T-cell (primary cell): ENCODE measurements around the gene AKNAD1. TPM values are rescaled to one million over a fixed set of nuclear protein-coding genes. Genes with fewer than 3 reads are reported as not detected.

Source experiments
- ATAC-seq, 4 experiments: fragments of 200-7000 bp in 3 of 4; fragments of 150-1000 bp in 1 of 4; cut with Tn5 transposase; replicated peaks in 1 of 4; 1 replicate in 3 of 4; 2 replicates in 1 of 4; pipeline ENCODE4 v1.10.0; 2021; ENCODE audit warnings: moderate library complexity in 3 of 4, mild to moderate bottlenecking in 2 of 4, moderate number of reproducible peaks in 1 of 4
- CTCF ChIA-PET, 2 donors: fragments of 300-600 bp; sonication (Branson Sonifier 250); formaldehyde crosslinking; loops; one replicate each; lab custom pipeline; 2022; ENCODE audit warnings: antibody characterized with exemption in 2 of 2; lab: Charles Lee
- POLR2A ChIA-PET, 2 donors: fragments of 300-600 bp; sonication (Branson Sonifier 250); formaldehyde crosslinking; loops; one replicate each; lab custom pipeline; 2022; ENCODE audit warnings: antibody characterized with exemption in 2 of 2; lab: Charles Lee
- DNase-seq, 35 experiments: peaks; one replicate each; pipeline versions ENCODE4 v3.0.0 to v3.0.0-alpha.2; 2013 to 2023
- H3K27ac ChIP-seq: one replicate; pipeline ENCODE4 v1.5.1; 2013; ENCODE audit warnings: low read length
- H3K27me3 ChIP-seq, 2 experiments: replicated peaks in 1 of 2; 1 replicate in 1 of 2; 2 replicates in 1 of 2; pipeline versions ENCODE4 v1.6.1 to v1.7.0; 2013; ENCODE audit warnings: low read length in 1 of 2, mixed read lengths in 1 of 2; ENCODE audit not compliant: control insufficient read depth in 2 of 2, insufficient read depth in 2 of 2; ENCODE audit errors: extremely low read depth in 1 of 2
- H3K36me3 ChIP-seq, 2 donors: 1 replicate in 1 of 2; 2 replicates in 1 of 2; pipeline versions ENCODE4 v1.6.1 to v1.7.0; 2013; ENCODE audit warnings: low read length in 1 of 2; ENCODE audit not compliant: control insufficient read depth in 2 of 2, insufficient read depth in 1 of 2; ENCODE audit errors: extremely low read depth in 1 of 2
- H3K4me1 ChIP-seq, 2 experiments: 1 replicate in 1 of 2; 2 replicates in 1 of 2; pipeline versions ENCODE4 v1.6.1 to v1.7.0; 2013; ENCODE audit warnings: low read length in 2 of 2, mixed read lengths in 1 of 2; ENCODE audit not compliant: insufficient read depth in 2 of 2, control insufficient read depth in 1 of 2; ENCODE audit errors: extremely low read depth in 1 of 2
- H3K4me3 ChIP-seq, 2 donors: 1 replicate in 1 of 2; 2 replicates in 1 of 2; pipeline versions ENCODE4 v1.5.1 to v1.7.0; 2013; ENCODE audit warnings: mild to moderate bottlenecking in 2 of 2, low read length in 1 of 2, moderate library complexity in 1 of 2; ENCODE audit not compliant: control insufficient read depth in 1 of 2; ENCODE audit errors: extremely low read depth in 1 of 2
- H3K9me3 ChIP-seq: 2 replicates; pipeline ENCODE4 v1.7.0; 2013
- H3K27ac Mint-ChIP-seq, 2 donors: one replicate each; pipeline ENCODE4 v1.8.0; 2020 to 2021; ENCODE audit warnings: mild to moderate bottlenecking in 2 of 2, mixed read lengths in 2 of 2
- H3K27me3 Mint-ChIP-seq, 2 donors: one replicate each; pipeline ENCODE4 v1.8.0; 2021 to 2022; ENCODE audit warnings: mixed read lengths in 2 of 2
- H3K36me3 Mint-ChIP-seq: one replicate; pipeline ENCODE4 v1.8.0; 2021; ENCODE audit warnings: mixed read lengths
- H3K4me1 Mint-ChIP-seq, 3 donors: one replicate each; pipeline ENCODE4 v1.8.0; 2020 to 2022; ENCODE audit warnings: mixed read lengths in 3 of 3, mild to moderate bottlenecking in 1 of 3
- H3K4me3 Mint-ChIP-seq, 3 donors: one replicate each; pipeline ENCODE4 v1.8.0; 2020 to 2022; ENCODE audit warnings: mild to moderate bottlenecking in 3 of 3, mixed read lengths in 3 of 3, moderate library complexity in 3 of 3
- H3K9me3 Mint-ChIP-seq, 3 donors: one replicate each; pipeline ENCODE4 v1.8.0; 2020 to 2022; ENCODE audit warnings: mixed read lengths in 3 of 3
- WGBS: methylation state at CpG from one replicate; pipeline ENCODE4 v1.1.5; 2013; ENCODE audit warnings: missing lambda C conversion rate; ENCODE audit not compliant: insufficient coverage; 5-methylcytosine and 5-hydroxymethylcytosine counted together
- total RNA-seq, 35 experiments: library from RNA in 6 of 35; stranded (reverse) in 6 of 35; fragments of 120-200 nt in 1 of 35; gene quantifications; one replicate each; pipeline versions ENCODE4 v1.2.1 to v1.2.4 and lab custom pipeline; 2013 to 2026

The AKNAD1 gene
- total RNA-seq, 5 donors from 2014 or later (not counting 1 experiment from before 2014, with no cell fraction given), result not detected

DNA sequence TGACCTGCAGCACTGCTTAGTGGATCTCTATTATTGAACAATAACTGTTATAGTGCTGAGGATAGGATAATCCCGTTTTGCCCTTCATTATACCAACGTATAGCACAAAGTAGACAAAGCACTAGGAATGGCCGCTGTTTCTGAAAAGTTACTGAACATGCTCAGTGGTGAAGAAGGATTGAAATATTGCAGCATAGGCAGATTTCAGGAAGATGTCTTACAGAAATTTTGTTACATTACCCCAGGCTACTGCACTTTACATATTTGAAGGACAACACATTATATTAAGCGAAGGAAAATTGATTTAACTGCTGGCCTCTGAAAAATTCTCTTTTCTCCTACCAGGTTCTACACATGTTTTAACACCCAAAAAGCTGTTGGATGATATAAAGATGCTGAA, 48.5 kb downstream of the AKNAD1 start:
- POLR2A ChIA-PET, result no interaction called here
- no peak for DNase-seq
- H3K9me3 Mint-ChIP-seq, result no peaks in the 10 kb centered on the region
- CTCF ChIA-PET, result no interaction called here
- no peak overlapping the region for H3K4me3 Mint-ChIP-seq
- peaks cover 45% of the 10 kb centered on the region for H3K36me3 Mint-ChIP-seq
- no peak for ATAC-seq
- no peak overlapping the region for H3K27ac Mint-ChIP-seq
- WGBS, result 100% methylated on average over 1 of the region's 4 CpGs
- H3K9me3 ChIP-seq, result no peaks in the 10 kb centered on the region
- no peaks in the 10 kb centered on the region for H3K27me3 ChIP-seq
- no peak overlapping the region for H3K27ac ChIP-seq
- H3K4me1 ChIP-seq, result no peaks in the 10 kb centered on the region
- H3K27me3 Mint-ChIP-seq, result no peaks in the 10 kb centered on the region
- H3K36me3 ChIP-seq, result peaks cover 4 to 41% of the 10 kb centered on the region in 2 donors
- H3K4me3 ChIP-seq, result no peak overlapping the region
- peaks cover 0 to 1% (median 0%) of the 10 kb centered on the region in 3 donors for H3K4me1 Mint-ChIP-seq

DNA sequence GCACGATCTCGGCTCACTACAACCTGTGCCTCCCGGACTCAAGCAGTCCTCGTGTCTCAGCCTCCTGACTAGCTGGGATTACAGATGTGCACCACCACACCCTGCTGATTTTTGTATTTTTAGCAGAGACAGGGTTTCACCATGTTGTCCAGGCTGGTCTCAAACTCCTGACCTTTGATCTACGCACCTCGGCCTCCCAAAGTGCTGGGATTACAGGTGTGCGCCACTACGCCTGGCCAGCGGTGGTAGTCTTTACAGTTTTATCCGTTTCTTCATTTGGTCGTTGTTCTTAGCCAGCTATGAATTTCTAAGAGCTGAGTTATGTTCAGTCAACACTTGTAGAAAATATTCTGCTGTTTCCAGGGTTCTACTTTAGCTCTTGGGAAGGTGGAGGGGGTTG, 53.3 kb downstream of the AKNAD1 start:
- DNase-seq (no peak), ATAC-seq (no peak)
- ChIA-PET CTCF (interaction anchor here in 1 of 2 donors (1.3 kb wide), 1 partner anchor 25 kb away, joined by 5 read pairs; no protein-coding TSS in a partner anchor), POLR2A (no interaction called here)
- Mint-ChIP-seq H3K36me3 (peaks cover 52% of the 10 kb centered on the region), H3K9me3 (no peaks in the 10 kb centered on the region), H3K4me1 (peaks cover 0 to 1% (median 0%) of the 10 kb centered on the region in 3 donors), H3K27ac (no peak overlapping the region), H3K27me3 (no peaks in the 10 kb centered on the region), H3K4me3 (no peak overlapping the region)
- Histone ChIP-seq H3K27ac (no peak overlapping the region), H3K27me3 (no peaks in the 10 kb centered on the region), H3K4me1 (no peaks in the 10 kb centered on the region), H3K4me3 (no peak overlapping the region), H3K36me3 (peaks cover 10 to 55% of the 10 kb centered on the region in 2 donors), H3K9me3 (no peaks in the 10 kb centered on the region)
- WGBS, result 92% methylated on average over 7 of the region's 11 CpGs

DNA sequence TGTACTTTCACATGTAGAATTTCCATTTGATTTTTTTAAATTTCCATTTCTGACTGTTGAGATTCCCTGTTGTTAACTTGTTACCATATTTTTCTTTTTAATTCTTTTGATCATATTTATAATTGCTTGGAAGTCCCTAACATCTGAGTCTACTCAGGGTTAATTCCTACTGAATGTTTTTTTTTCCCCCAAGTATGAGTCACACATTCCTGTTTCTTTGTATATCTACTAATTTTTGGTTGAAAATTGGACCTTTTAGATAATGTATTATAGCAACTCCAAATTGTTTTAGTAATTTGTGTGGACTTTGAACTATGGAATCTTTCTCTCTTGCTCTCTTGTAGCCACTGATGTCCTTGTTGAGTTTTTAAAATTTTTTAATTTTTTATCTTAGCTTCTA, 55.8 kb downstream of the AKNAD1 start:
- ATAC-seq, result no peak
- Mint-ChIP-seq H3K27me3 (no peaks in the 10 kb centered on the region), H3K4me1 (peaks cover 0 to 1% (median 0%) of the 10 kb centered on the region in 3 donors), H3K9me3 (no peaks in the 10 kb centered on the region), H3K27ac (peak overlapping the region in 1 of 2 donors; percentile 36), H3K4me3 (no peak overlapping the region), H3K36me3 (peaks cover 45% of the 10 kb centered on the region)
- POLR2A ChIA-PET, result interaction anchor here in 1 of 2 donors (0.6 kb wide), 2 partner anchors 20 to 83 kb away, joined by 3 to 4 read pairs; no protein-coding TSS in a partner anchor
- CTCF ChIA-PET, result no interaction called here
- Histone ChIP-seq H3K36me3 (peaks cover 10 to 52% of the 10 kb centered on the region in 2 donors), H3K27ac (no peak overlapping the region), H3K27me3 (no peaks in the 10 kb centered on the region), H3K4me3 (no peak overlapping the region), H3K4me1 (no peaks in the 10 kb centered on the region), H3K9me3 (no peaks in the 10 kb centered on the region)
- DNase-seq, result no peak

DNA sequence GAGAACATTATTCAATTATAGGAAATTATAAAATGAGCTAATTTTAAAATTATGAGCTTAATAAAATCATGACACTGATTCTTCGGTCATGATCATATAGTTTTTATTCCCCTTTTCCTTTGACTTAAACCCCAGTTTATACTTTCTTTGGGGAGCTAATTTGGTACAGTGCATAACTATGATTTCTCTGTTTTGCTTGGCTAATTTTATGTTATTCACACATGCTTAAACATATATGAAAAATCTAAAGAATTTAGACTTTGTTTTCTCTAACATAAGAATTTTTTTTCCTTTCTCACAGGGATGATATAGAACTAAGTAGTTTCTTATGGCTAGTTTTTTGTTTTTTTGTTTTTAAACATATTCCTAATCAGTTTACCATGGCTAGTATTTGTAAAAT, 57.9 kb downstream of the AKNAD1 start:
- Histone ChIP-seq H3K27ac (no peak overlapping the region), H3K27me3 (no peaks in the 10 kb centered on the region), H3K9me3 (no peaks in the 10 kb centered on the region), H3K36me3 (peaks cover 6 to 51% of the 10 kb centered on the region in 2 donors), H3K4me3 (no peak overlapping the region), H3K4me1 (no peaks in the 10 kb centered on the region)
- ChIA-PET CTCF (interaction anchor here in 1 of 2 donors (0.6 to 1.4 kb wide), 2 partner anchors 106 to 204 kb away, joined by 3 read pairs; no protein-coding TSS in a partner anchor), POLR2A (no interaction called here)
- H3K9me3 Mint-ChIP-seq, result no peaks in the 10 kb centered on the region
- no peaks in the 10 kb centered on the region for H3K27me3 Mint-ChIP-seq
- H3K4me1 Mint-ChIP-seq, result no peaks in the 10 kb centered on the region
- WGBS, result no CpG with 5 or more reads among the region's 1 CpG
- peaks cover 46% of the 10 kb centered on the region for H3K36me3 Mint-ChIP-seq
- no peak for DNase-seq
- no peak overlapping the region for H3K4me3 Mint-ChIP-seq
- ATAC-seq, result no peak
- no peak overlapping the region for H3K27ac Mint-ChIP-seq

DNA sequence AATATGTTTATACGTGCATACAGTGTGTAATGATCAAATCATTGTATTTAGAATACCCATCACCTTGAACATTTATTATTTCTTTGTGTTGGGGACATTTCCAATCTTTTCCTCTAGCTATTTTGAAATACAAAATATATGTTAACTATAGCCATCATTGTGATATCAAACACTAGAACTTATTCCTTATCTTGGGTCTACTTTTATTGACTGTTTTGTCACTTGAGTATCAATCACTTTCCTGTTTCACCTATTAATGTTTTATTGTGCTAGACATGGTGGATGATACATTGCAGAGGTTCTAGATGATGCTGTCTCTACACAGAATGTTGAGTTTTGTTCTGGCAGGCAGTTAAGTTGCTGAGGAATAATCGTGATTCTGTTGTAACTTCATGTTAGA, 64.5 kb downstream of the AKNAD1 start:
- H3K36me3 ChIP-seq, result peaks cover 2 to 31% of the 10 kb centered on the region in 2 donors

DNA sequence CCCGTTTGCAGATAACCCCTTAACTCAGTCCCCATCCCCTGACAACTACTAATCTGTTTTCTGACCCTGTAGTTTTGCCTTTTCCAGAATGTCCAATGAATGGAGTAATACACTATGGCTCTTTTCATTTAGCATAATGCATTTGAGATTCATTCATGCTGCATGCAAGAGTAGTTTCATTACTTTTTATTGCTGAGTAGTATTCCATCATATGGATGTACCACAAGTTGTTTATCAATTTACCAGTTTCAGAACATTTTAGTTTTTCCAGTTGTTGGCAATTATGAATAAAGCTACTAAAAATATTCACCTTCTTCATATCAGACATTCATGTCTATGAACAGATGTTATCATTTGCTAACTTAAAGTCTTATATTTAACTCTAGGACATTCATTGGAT, 65.1 kb downstream of the AKNAD1 start:
- ChIA-PET CTCF (no interaction called here), POLR2A (interaction anchor here in 1 of 2 donors (0.5 to 0.7 kb wide), 2 partner anchors 15 to 89 kb away, joined by 3 to 8 read pairs; no protein-coding TSS in a partner anchor)
- H3K4me3 ChIP-seq, result no peak overlapping the region
- Mint-ChIP-seq H3K4me3 (no peak overlapping the region), H3K27me3 (no peaks in the 10 kb centered on the region), H3K9me3 (peaks cover 11 to 25% (median 13%) of the 10 kb centered on the region in 3 donors), H3K36me3 (peaks cover 74% of the 10 kb centered on the region), H3K27ac (no peak overlapping the region), H3K4me1 (no peaks in the 10 kb centered on the region)
- peaks cover 2 to 30% of the 10 kb centered on the region in 2 donors for H3K36me3 ChIP-seq
- H3K4me1 ChIP-seq, result no peaks in the 10 kb centered on the region
- H3K27me3 ChIP-seq, result no peaks in the 10 kb centered on the region
- H3K9me3 ChIP-seq, result peaks cover 8% of the 10 kb centered on the region
- H3K27ac ChIP-seq, result no peak overlapping the region
- 100% methylated on average over 1 of the region's 1 CpG for WGBS
- ATAC-seq (no peak), DNase-seq (no peak)

More for the DNA sequence above, 64.5 kb downstream of the AKNAD1 start:
- H3K27ac Mint-ChIP-seq, result no peak overlapping the region
- no peak for DNase-seq
- ATAC-seq, result no peak
- Histone ChIP-seq H3K4me1 (no peaks in the 10 kb centered on the region), H3K4me3 (no peak overlapping the region), H3K27ac (no peak overlapping the region), H3K9me3 (peaks cover 8% of the 10 kb centered on the region), H3K27me3 (no peaks in the 10 kb centered on the region)
- ChIA-PET POLR2A (interaction anchor here (0.6 kb wide), 4 partner anchors 12 to 1994 kb away, joined by 3 to 12 read pairs (median 6); no protein-coding TSS in a partner anchor), CTCF (interaction anchor here in 1 of 2 donors (0.6 kb wide), 1 partner anchor 9 kb away, joined by 5 read pairs; no protein-coding TSS in a partner anchor)
- H3K4me1 Mint-ChIP-seq, result no peaks in the 10 kb centered on the region
- no peak overlapping the region for H3K4me3 Mint-ChIP-seq
- H3K27me3 Mint-ChIP-seq, result no peaks in the 10 kb centered on the region
- WGBS, result no CpG with 5 or more reads among the region's 2 CpGs
- H3K36me3 Mint-ChIP-seq, result peaks cover 68% of the 10 kb centered on the region
- H3K9me3 Mint-ChIP-seq, result peaks cover 11 to 25% (median 13%) of the 10 kb centered on the region in 3 donors
